ENCODE data around the gene LRP1B.

- TF ChIP-seq EZH2phosphoT487 (IDR thresholded peaks at IDR 0.05; ENCODE audit: insufficient read depth, low read depth): no peak
- no peak for TF ChIP-seq EZH2 (IDR thresholded peaks at IDR 0.05; ENCODE audit: insufficient read depth, poor library complexity, severe bottlenecking)
These were observed 186.9 kb downstream of the LRP1B start for GRCh38 chr2:141943918-141944317.
